Lower lobe of right lung (tissue), 2 donors: ENCODE measurements around the gene ADAM10. TPM values are rescaled to one million over a fixed set of nuclear protein-coding genes. Genes with fewer than 3 reads are reported as not detected.

Experiments used
- ATAC-seq, 2 donors: fragments of 200-7000 bp; cut with Tn5 transposase; one replicate each; pipeline ENCODE4 v1.9.1; 2020 to 2022; ENCODE audit warnings: mild to moderate bottlenecking in 2 of 2, moderate library complexity in 2 of 2
- DNase-seq: peaks from one replicate; pipeline ENCODE4 v3.0.0-alpha.2; 2020
- H3K27ac ChIP-seq: fragments of 200-600 bp; one replicate; pipeline ENCODE4 v1.8.0; 2022
- H3K27me3 ChIP-seq: fragments of 200-600 bp; one replicate; pipeline ENCODE4 v1.8.0; 2022; ENCODE audit warnings: low read depth
- H3K36me3 ChIP-seq: fragments of 200-600 bp; one replicate; pipeline ENCODE4 v1.8.0; 2022; ENCODE audit warnings: mild to moderate bottlenecking
- H3K4me1 ChIP-seq: fragments of 200-600 bp; one replicate; pipeline ENCODE4 v1.8.0; 2022
- H3K4me3 ChIP-seq: fragments of 200-600 bp; one replicate; pipeline ENCODE4 v1.8.0; 2022; ENCODE audit warnings: mild to moderate bottlenecking
- H3K9me3 ChIP-seq: fragments of 200-600 bp; one replicate; pipeline ENCODE4 v1.8.0; 2022
- CTCF ChIP-seq: fragments of 200-600 bp; IDR thresholded peaks from one replicate; pipeline ENCODE4 v1.8.0; 2022; ENCODE audit warnings: antibody characterized with exemption, mild to moderate bottlenecking
- intact Hi-C: fragments of 100-400 bp; cut with DNase I; formaldehyde crosslinking; loops from one replicate; pipeline ENCODE4 v1.11.0; 2022
- total RNA-seq: library from RNA; stranded (reverse); fragmentation: NEBNext Ultra II Directional; extraction: Animal tissue kit (Norgen Biotek cat#: 25700); gene quantifications from one replicate; pipeline ENCODE4 v1.2.1, GENCODE V29; 2021
- donor health status: DM: no; HTN: yes; CAD: no; lungs with severe emphysema.

Gene ADAM10
- total RNA-seq, 1 donor from 2014 or later = 166 TPM

- intact Hi-C loops = no loop called here
These were observed 137.5 kb downstream of the ADAM10 start for GRCh38 chr15:58611731-58612676.

GRCh38 chr15:58608711-58609110 lies 140.8 kb downstream of the ADAM10 start:
- H3K27ac ChIP-seq = no peak overlapping the region
- H3K9me3 ChIP-seq = no peaks in the 10 kb centered on the region
- no peaks in the 10 kb centered on the region for H3K27me3 ChIP-seq
- H3K36me3 ChIP-seq = peaks cover 33% of the 10 kb centered on the region
- no peak overlapping the region for H3K4me3 ChIP-seq
- intact Hi-C loops = no loop called here
- no peak for TF ChIP-seq CTCF
- no peaks in the 10 kb centered on the region for H3K4me1 ChIP-seq
- DNase-seq = no peak
- ATAC-seq = no peak

More at GRCh38 chr15:58611731-58612676, 137.5 kb downstream of the ADAM10 start:
- ATAC-seq = peak; percentile 34 to 61
- Histone ChIP-seq H3K9me3 (peaks cover 11% of the 10 kb centered on the region), H3K27ac (no peak overlapping the region), H3K4me3 (no peak overlapping the region), H3K4me1 (no peaks in the 10 kb centered on the region), H3K27me3 (no peaks in the 10 kb centered on the region), H3K36me3 (peaks cover 18% of the 10 kb centered on the region)
- DNase-seq = no peak
- no peak for TF ChIP-seq CTCF

- Histone ChIP-seq H3K9me3 (no peaks in the 10 kb centered on the region), H3K27me3 (no peaks in the 10 kb centered on the region), H3K27ac (no peak overlapping the region), H3K4me1 (no peaks in the 10 kb centered on the region), H3K36me3 (peaks cover 33% of the 10 kb centered on the region), H3K4me3 (no peak overlapping the region)
- peak in 1 of 2 donors; percentile 19 for ATAC-seq
- intact Hi-C loops = no loop called here
- TF ChIP-seq CTCF = no peak
- DNase-seq = no peak
These were observed 141.3 kb downstream of the ADAM10 start for GRCh38 chr15:58608129-58608590.

GRCh38 chr15:58606577-58607080 lies 142.9 kb downstream of the ADAM10 start:
- DNase-seq (no peak), ATAC-seq (no peak)
- no peak overlapping the region for H3K27ac ChIP-seq
- intact Hi-C loops = no loop called here
- no peak for TF ChIP-seq CTCF
- no peak overlapping the region for H3K4me3 ChIP-seq
- no peaks in the 10 kb centered on the region for H3K4me1 ChIP-seq
- H3K9me3 ChIP-seq = no peaks in the 10 kb centered on the region
- H3K27me3 ChIP-seq = no peaks in the 10 kb centered on the region
- H3K36me3 ChIP-seq = peaks cover 33% of the 10 kb centered on the region

GRCh38 chr15:58605931-58606530 lies 143.5 kb downstream of the ADAM10 start:
- H3K4me3 ChIP-seq = no peak overlapping the region
- H3K27ac ChIP-seq = no peak overlapping the region
- H3K9me3 ChIP-seq = no peaks in the 10 kb centered on the region
- H3K36me3 ChIP-seq = peaks cover 32% of the 10 kb centered on the region
- DNase-seq (no peak), ATAC-seq (peak in 1 of 2 donors; percentile 30)
- no peak for TF ChIP-seq CTCF
- H3K27me3 ChIP-seq = no peaks in the 10 kb centered on the region
- intact Hi-C loops = no loop called here
- H3K4me1 ChIP-seq = no peaks in the 10 kb centered on the region
